HT1080 (cell line): ENCODE results near the gene USP32. TPM values are rescaled to one million over a fixed set of nuclear protein-coding genes. Genes with fewer than 3 reads are reported as not detected.

Experiments
- DNase-seq: peaks from one replicate; pipeline ENCODE4 v3.0.0-alpha.2; 2015; ENCODE audit warnings: low read depth
- total RNA-seq: library from RNA; depleted of rRNA; stranded (reverse); fragments of >200 nt; shearing (Covaris generic); gene quantifications from 2 replicates; pipeline ENCODE4 v1.2.3, GENCODE V29; 2014

The USP32 gene
- total RNA-seq, 1 experiment from 2014 or later = 31.7 TPM

GRCh38 chr17:60303406-60304099, 88.4 kb downstream of the USP32 start:
- no peak for DNase-seq

GRCh38 chr17:60301649-60302048, 90.3 kb downstream of the USP32 start:
- no peak for DNase-seq

GRCh38 chr17:60300949-60301348, 91.0 kb downstream of the USP32 start:
- no peak for DNase-seq

GRCh38 chr17:60300011-60300410, 91.9 kb downstream of the USP32 start:
- no peak for DNase-seq

GRCh38 chr17:60297760-60298401, 94.1 kb downstream of the USP32 start:
- no peak for DNase-seq

- DNase-seq = no peak
These were observed 95.8 kb downstream of the USP32 start for GRCh38 chr17:60296177-60296576.

GRCh38 chr17:60293580-60294335, 98.2 kb downstream of the USP32 start:
- DNase-seq = no peak

- no peak for DNase-seq
These were observed 99.2 kb downstream of the USP32 start for GRCh38 chr17:60292697-60293096.

GRCh38 chr17:60284709-60285108, 107.2 kb downstream of the USP32 start:
- DNase-seq = no peak

GRCh38 chr17:60283816-60284215, 108.1 kb downstream of the USP32 start:
- DNase-seq = no peak

- DNase-seq = no peak
These were observed 111.3 kb downstream of the USP32 start for GRCh38 chr17:60280673-60281072.

- DNase-seq = no peak
These were observed 113.7 kb downstream of the USP32 start for GRCh38 chr17:60278237-60278636.

GRCh38 chr17:60277258-60277657, 114.7 kb downstream of the USP32 start:
- no peak for DNase-seq

GRCh38 chr17:60269417-60269816, 122.5 kb downstream of the USP32 start:
- no peak for DNase-seq

- DNase-seq = no peak
These were observed 131.4 kb downstream of the USP32 start for GRCh38 chr17:60260540-60260939.

- DNase-seq = no peak
These were observed 133.6 kb downstream of the USP32 start for GRCh38 chr17:60258313-60258712.

- DNase-seq = peak; percentile 11
These were observed 135.8 kb downstream of the USP32 start for GRCh38 chr17:60256174-60256573.

- no peak for DNase-seq
These were observed 138.9 kb downstream of the USP32 start for GRCh38 chr17:60253048-60253447.

GRCh38 chr17:60252459-60252858, 139.5 kb downstream of the USP32 start:
- no peak for DNase-seq

GRCh38 chr17:60249290-60249826, 142.6 kb downstream of the USP32 start:
- DNase-seq = no peak

- DNase-seq = no peak
These were observed 143.2 kb downstream of the USP32 start for GRCh38 chr17:60248618-60249289.
